IMR-90 (cell line): ENCODE results near the gene GABBR2. TPM values are rescaled to one million over a fixed set of nuclear protein-coding genes. Genes with fewer than 3 reads are reported as not detected.

Source experiments
- ATAC-seq: fragments of 200-7000 bp; cut with Tn5 transposase; 2 replicates; pipeline ENCODE4 v1.9.1; 2020; ENCODE audit warnings: low read depth, mild to moderate bottlenecking, moderate library complexity
- BruUV-seq: library from RNA; stranded (reverse); fragments of 400-500 nt; replicated peaks from 2 replicates; lab custom pipeline; 2021; lab: Mats Ljungman, UMichigan
- CTCF ChIA-PET: fragments of 300-600 bp; formaldehyde crosslinking; extraction: SDS; loops from one replicate; lab custom pipeline; 2021; ENCODE audit warnings: antibody characterized with exemption; lab: Yijun Ruan, JAX
- POLR2A ChIA-PET: fragments of 300-600 bp; sonication (Branson Sonifier 250); formaldehyde crosslinking; loops from one replicate; lab custom pipeline; 2022; ENCODE audit warnings: antibody characterized with exemption; ENCODE audit not compliant: unreplicated experiment; lab: Charles Lee
- DNase-seq: peaks from one replicate; pipeline ENCODE4 v3.0.0; 2013
- H2AFZ ChIP-seq: replicated peaks from 2 replicates; pipeline ENCODE3; 2013; ENCODE audit warnings: low read length, mild to moderate bottlenecking; ENCODE audit not compliant: poor library complexity
- H2AK5ac ChIP-seq: 2 replicates; pipeline ENCODE4 v1.6.1; 2013; ENCODE audit warnings: low read depth, low read length, inconsistent platforms
- H2AK9ac ChIP-seq: replicated peaks from 2 replicates; pipeline ENCODE3; 2013; ENCODE audit warnings: mild to moderate bottlenecking, low read depth, low read length, moderate library complexity; ENCODE audit not compliant: poor library complexity
- H2BK120ac ChIP-seq: 2 replicates; pipeline ENCODE4 v1.6.1; 2013; ENCODE audit warnings: low read depth, low read length, inconsistent platforms
- H2BK15ac ChIP-seq: 3 replicates; pipeline ENCODE4 v1.6.1; 2013; ENCODE audit warnings: low read depth, low read length, inconsistent platforms
- H2BK20ac ChIP-seq: 2 replicates; pipeline ENCODE4 v1.6.1; 2013; ENCODE audit warnings: low read depth, mild to moderate bottlenecking, inconsistent platforms, low read length, moderate library complexity
- H2BK5ac ChIP-seq: 2 replicates; pipeline ENCODE4 v1.6.1; 2013; ENCODE audit warnings: mild to moderate bottlenecking, low read depth, low read length, inconsistent platforms; ENCODE audit not compliant: poor library complexity, severe bottlenecking
- H3K14ac ChIP-seq: replicated peaks from 2 replicates; pipeline ENCODE4 v1.6.1; 2013; ENCODE audit warnings: low read depth, low read length, inconsistent platforms
- H3K18ac ChIP-seq: 2 replicates; pipeline ENCODE4 v1.6.1; 2013; ENCODE audit warnings: low read depth, low read length, control low read depth
- H3K23ac ChIP-seq: 2 replicates; pipeline ENCODE4 v1.6.1; 2013; ENCODE audit warnings: low read depth, low read length, inconsistent platforms
- H3K27ac ChIP-seq: 2 replicates; pipeline ENCODE4 v1.5.1; 2013; ENCODE audit warnings: mild to moderate bottlenecking, control low read depth, low read length; ENCODE audit not compliant: insufficient read depth
- H3K27me3 ChIP-seq: 2 replicates; pipeline ENCODE4 v1.6.1; 2013; ENCODE audit warnings: low read length; ENCODE audit not compliant: control insufficient read depth, insufficient read depth
- H3K36me3 ChIP-seq: 2 replicates; pipeline ENCODE4 v1.6.1; 2013; ENCODE audit warnings: low read length, mixed read lengths; ENCODE audit not compliant: control insufficient read depth, insufficient read depth
- H3K4ac ChIP-seq: 2 replicates; pipeline ENCODE4 v1.6.1; 2013; ENCODE audit warnings: low read depth, low read length, inconsistent platforms
- H3K4me1 ChIP-seq: 2 replicates; pipeline ENCODE4 v1.6.1; 2013; ENCODE audit warnings: low read length, mixed read lengths; ENCODE audit not compliant: control insufficient read depth, insufficient read depth
- H3K4me2 ChIP-seq: 2 replicates; pipeline ENCODE4 v1.6.1; 2013; ENCODE audit warnings: low read depth, mild to moderate bottlenecking, control low read depth, low read length, moderate library complexity
- H3K4me3 ChIP-seq: 2 replicates; pipeline ENCODE4 v1.5.1; 2013; ENCODE audit warnings: low read depth, mild to moderate bottlenecking, control low read depth, low read length, moderate library complexity; ENCODE audit not compliant: insufficient read depth
- H3K56ac ChIP-seq: 2 replicates; pipeline ENCODE4 v1.6.1; 2013; ENCODE audit warnings: low read length, inconsistent platforms; ENCODE audit not compliant: insufficient read depth; ENCODE audit errors: extremely low read depth
- H3K79me1 ChIP-seq, 2 experiments: 2 replicates each; pipeline ENCODE4 v1.6.1; 2013; ENCODE audit warnings: low read length in 2 of 2, inconsistent platforms in 1 of 2, low read depth in 1 of 2
- H3K9ac ChIP-seq: 2 replicates; pipeline ENCODE4 v1.6.1; 2013; ENCODE audit warnings: low read depth, low read length, control low read depth
- H3K9me1 ChIP-seq: 2 replicates; pipeline ENCODE4 v1.6.1; 2013; ENCODE audit warnings: low read length, inconsistent platforms; ENCODE audit not compliant: insufficient read depth
- H3K9me3 ChIP-seq: 2 replicates; pipeline ENCODE4 v1.6.1; 2013; ENCODE audit warnings: low read length; ENCODE audit not compliant: control insufficient read depth, insufficient read depth
- H4K20me1 ChIP-seq: 2 replicates; pipeline ENCODE4 v1.6.1; 2013; ENCODE audit warnings: low read length, inconsistent platforms; ENCODE audit not compliant: insufficient read depth
- H4K5ac ChIP-seq: 2 replicates; pipeline ENCODE4 v1.6.1; 2013; ENCODE audit warnings: mild to moderate bottlenecking, low read depth, low read length, control low read depth
- H4K8ac ChIP-seq, 2 experiments: 2 replicates each; pipeline ENCODE4 v1.6.1; 2013; ENCODE audit warnings: low read depth in 2 of 2, low read length in 2 of 2, control low read depth in 1 of 2, inconsistent platforms in 1 of 2
- H4K91ac ChIP-seq: 2 replicates; pipeline ENCODE4 v1.6.1; 2013; ENCODE audit warnings: low read depth, low read length, inconsistent platforms; ENCODE audit not compliant: insufficient read depth
- BHLHE40 ChIP-seq: fragments of 150-350 bp; IDR thresholded peaks from 2 replicates; pipeline ENCODE4 v1.6.1; 2016; ENCODE audit warnings: mild to moderate bottlenecking, low read depth, low read length
- CEBPB ChIP-seq: IDR thresholded peaks from 2 replicates; pipeline ENCODE4 v1.6.1; 2012; ENCODE audit warnings: low read depth, low read length, improper control_type of control experiment
- CHD1 ChIP-seq: IDR thresholded peaks from 2 replicates; pipeline ENCODE4 v1.6.1; 2012; ENCODE audit warnings: low read depth, low read length, improper control_type of control experiment
- FOS ChIP-seq: fragments of 150-350 bp; IDR thresholded peaks from 2 replicates; pipeline ENCODE4 v1.6.1; 2016; ENCODE audit warnings: low read depth, low read length
- MAFK ChIP-seq: IDR thresholded peaks from 2 replicates; pipeline ENCODE4 v1.6.1; 2012; ENCODE audit warnings: low read depth, low read length, improper control_type of control experiment
- MAZ ChIP-seq: IDR thresholded peaks from 2 replicates; pipeline ENCODE4 v1.6.1; 2012; ENCODE audit warnings: low read depth, mild to moderate bottlenecking, low read length, improper control_type of control experiment, moderate library complexity, borderline replicate concordance
- MXI1 ChIP-seq: IDR thresholded peaks from 2 replicates; pipeline ENCODE4 v1.6.1; 2012; ENCODE audit warnings: low read depth, mild to moderate bottlenecking, low read length, moderate library complexity, borderline replicate concordance
- NFE2L2 ChIP-seq: fragments of 150-350 bp; IDR thresholded peaks from 2 replicates; pipeline ENCODE4 v1.6.1; 2016; ENCODE audit warnings: low read depth, mild to moderate bottlenecking, low read length
- POLR2A ChIP-seq: IDR thresholded peaks from 2 replicates; pipeline ENCODE4 v1.6.1; 2012; ENCODE audit warnings: mild to moderate bottlenecking, low read depth, low read length
- RAD21 ChIP-seq: IDR thresholded peaks from 2 replicates; pipeline ENCODE4 v1.6.1; 2012; ENCODE audit warnings: low read length, improper control_type of control experiment
- RCOR1 ChIP-seq: IDR thresholded peaks from 2 replicates; pipeline ENCODE4 v1.6.1; 2012; ENCODE audit warnings: mild to moderate bottlenecking, low read length, improper control_type of control experiment; ENCODE audit not compliant: insufficient replicate concordance
- RFX5 ChIP-seq: IDR thresholded peaks from 2 replicates; pipeline ENCODE4 v1.8.0; 2012; ENCODE audit warnings: low read depth, mild to moderate bottlenecking, low read length, moderate library complexity
- SMC3 ChIP-seq: fragments of 150-350 bp; IDR thresholded peaks from 2 replicates; pipeline ENCODE4 v1.6.1; 2016; ENCODE audit warnings: low read depth, mild to moderate bottlenecking, antibody characterized with exemption, low read length, moderate library complexity
- USF2 ChIP-seq: fragments of 150-350 bp; IDR thresholded peaks from 2 replicates; pipeline ENCODE4 v1.6.1; 2017; ENCODE audit warnings: mild to moderate bottlenecking, antibody characterized with exemption, low read length, low read depth
- WGBS, 2 experiments: methylation state at CpG; one replicate each; pipeline versions ENCODE4 v1.1.5 to v1.1.7; 2013; ENCODE audit warnings: missing lambda C conversion rate in 2 of 2; ENCODE audit not compliant: insufficient read length in 1 of 2; ENCODE audit errors: extremely low coverage in 2 of 2; 5-methylcytosine and 5-hydroxymethylcytosine counted together
- dilution Hi-C: fragments of 300-500 bp; cut with HindIII; formaldehyde crosslinking; loops from one replicate; pipeline ENCODE4 v1.14.3; 2018; ENCODE audit warnings: low sequenced_read_pairs; ENCODE audit not compliant: unreplicated experiment
- in situ Hi-C: fragments of 300-500 bp; cut with MboI; formaldehyde crosslinking; loops from 3 replicates; pipeline ENCODE4 v1.14.3; 2019; ENCODE audit warnings: low sequenced_read_pairs, inconsistent platforms, mixed read lengths
- intact Hi-C: fragments of 100-400 bp; cut with micrococcal nuclease; formaldehyde crosslinking; loops from 2 replicates; pipeline ENCODE4 v1.10.0; 2022
- polyA plus RNA-seq, 3 experiments: library from polyadenylated mRNA; depleted of rRNA; stranded (reverse); fragments of >200 nt; gene quantifications; 2 replicates each; pipeline ENCODE4 v1.2.3, GENCODE V29; 2012; ENCODE audit warnings: low replicate concordance in 1 of 3
- total RNA-seq: library from RNA; depleted of rRNA; stranded (reverse); fragments of >200 nt; gene quantifications from 2 replicates; pipeline ENCODE4 v1.2.3, GENCODE V29; 2012
- TF ChIP-seq, protein P1 (sequence below): fragments of 150-350 bp; IDR thresholded peaks from 2 replicates; pipeline ENCODE4 v1.6.1; 2016; ENCODE audit warnings: low read depth, mild to moderate bottlenecking, low read length, moderate library complexity, borderline replicate concordance
- TF ChIP-seq, protein P2 (sequence below): conservative IDR thresholded peaks from 2 replicates; pipeline ENCODE4 v1.5.1; 2012; ENCODE audit warnings: mild to moderate bottlenecking, low read depth, low read length, improper control_type of control experiment

The GABBR2 gene
- total and polyA plus RNA-seq, 2 of the 4 experiments (the other 2 are of a cell fraction) = 14.2 to 20.3 TPM

GRCh38 chr9:98533866-98534265 lies 174.9 kb downstream of the GABBR2 start:
- no peak overlapping the region for H4K5ac ChIP-seq
- H3K27ac ChIP-seq = no peak overlapping the region
- H3K4me1 ChIP-seq = peaks cover 2% of the 10 kb centered on the region; the same call in 1 of the 2 replicates
- H2AK5ac ChIP-seq = no peak overlapping the region
- H3K4me2 ChIP-seq = no peak overlapping the region
- no TSS peak for BruUV-seq
- WGBS, 2 experiments = 61% methylated on average over 4 of the region's 4 CpGs; no CpG with 5 or more reads in 1 of the 2 experiments
- POLR2A ChIA-PET = no interaction called here
- H3K23ac ChIP-seq = no peak overlapping the region
- no peaks in the 10 kb centered on the region for H3K36me3 ChIP-seq
- H2BK15ac ChIP-seq = no peak overlapping the region; the same call in 2 of the 3 replicates
- no peak overlapping the region for H3K9ac ChIP-seq
- intact Hi-C loops = no loop called here
- dilution Hi-C loops = no loop called here
- no peak overlapping the region for H3K14ac ChIP-seq
- H3K9me3 ChIP-seq = no peaks in the 10 kb centered on the region
- no peak overlapping the region for H2BK20ac ChIP-seq
- no peaks in the 10 kb centered on the region for H4K20me1 ChIP-seq
- H4K91ac ChIP-seq = no peak overlapping the region
- H3K4ac ChIP-seq = no peak overlapping the region
- no peak for TF ChIP-seq RFX5
- TF ChIP-seq RAD21 = no peak
- no peak for TF ChIP-seq MAZ
- no peak for TF ChIP-seq NFE2L2
- TF ChIP-seq, protein P1, sequence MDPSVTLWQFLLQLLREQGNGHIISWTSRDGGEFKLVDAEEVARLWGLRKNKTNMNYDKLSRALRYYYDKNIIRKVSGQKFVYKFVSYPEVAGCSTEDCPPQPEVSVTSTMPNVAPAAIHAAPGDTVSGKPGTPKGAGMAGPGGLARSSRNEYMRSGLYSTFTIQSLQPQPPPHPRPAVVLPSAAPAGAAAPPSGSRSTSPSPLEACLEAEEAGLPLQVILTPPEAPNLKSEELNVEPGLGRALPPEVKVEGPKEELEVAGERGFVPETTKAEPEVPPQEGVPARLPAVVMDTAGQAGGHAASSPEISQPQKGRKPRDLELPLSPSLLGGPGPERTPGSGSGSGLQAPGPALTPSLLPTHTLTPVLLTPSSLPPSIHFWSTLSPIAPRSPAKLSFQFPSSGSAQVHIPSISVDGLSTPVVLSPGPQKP = no peak
- TF ChIP-seq CHD1 = no peak
- no peak for TF ChIP-seq MAFK
- no peak for TF ChIP-seq MXI1
- no peak for TF ChIP-seq POLR2A
- no peak for TF ChIP-seq RCOR1
- TF ChIP-seq CEBPB = no peak
- TF ChIP-seq FOS = no peak
- TF ChIP-seq BHLHE40 = no peak
- TF ChIP-seq, protein P2, sequence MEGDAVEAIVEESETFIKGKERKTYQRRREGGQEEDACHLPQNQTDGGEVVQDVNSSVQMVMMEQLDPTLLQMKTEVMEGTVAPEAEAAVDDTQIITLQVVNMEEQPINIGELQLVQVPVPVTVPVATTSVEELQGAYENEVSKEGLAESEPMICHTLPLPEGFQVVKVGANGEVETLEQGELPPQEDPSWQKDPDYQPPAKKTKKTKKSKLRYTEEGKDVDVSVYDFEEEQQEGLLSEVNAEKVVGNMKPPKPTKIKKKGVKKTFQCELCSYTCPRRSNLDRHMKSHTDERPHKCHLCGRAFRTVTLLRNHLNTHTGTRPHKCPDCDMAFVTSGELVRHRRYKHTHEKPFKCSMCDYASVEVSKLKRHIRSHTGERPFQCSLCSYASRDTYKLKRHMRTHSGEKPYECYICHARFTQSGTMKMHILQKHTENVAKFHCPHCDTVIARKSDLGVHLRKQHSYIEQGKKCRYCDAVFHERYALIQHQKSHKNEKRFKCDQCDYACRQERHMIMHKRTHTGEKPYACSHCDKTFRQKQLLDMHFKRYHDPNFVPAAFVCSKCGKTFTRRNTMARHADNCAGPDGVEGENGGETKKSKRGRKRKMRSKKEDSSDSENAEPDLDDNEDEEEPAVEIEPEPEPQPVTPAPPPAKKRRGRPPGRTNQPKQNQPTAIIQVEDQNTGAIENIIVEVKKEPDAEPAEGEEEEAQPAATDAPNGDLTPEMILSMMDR = no peak
- no peak for TF ChIP-seq USF2
- TF ChIP-seq SMC3 = no peak
- H4K8ac ChIP-seq = no peak overlapping the region
- no peak overlapping the region for H3K4me3 ChIP-seq
- ATAC-seq = no peak
- CTCF ChIA-PET = interaction anchor here (1.1 kb wide), 1 partner anchor 10 kb away, joined by 3 read pairs; no protein-coding TSS in a partner anchor
- no peak overlapping the region for H2BK120ac ChIP-seq
- DNase-seq = no peak
- peaks cover 13% of the 10 kb centered on the region for H3K9me1 ChIP-seq
- H2AK9ac ChIP-seq = no peak overlapping the region
- no peak overlapping the region for H3K56ac ChIP-seq
- H2BK5ac ChIP-seq = no peak overlapping the region
- H3K27me3 ChIP-seq = no peaks in the 10 kb centered on the region
- no peak overlapping the region for H2AFZ ChIP-seq
- in situ Hi-C loops = no loop called here
- H3K18ac ChIP-seq = no peak overlapping the region
- peaks cover 8 to 24% of the 10 kb centered on the region in 2 experiments for H3K79me1 ChIP-seq
